Measurements from ENCODE around the gene TTBK2. TPM values are rescaled to one million over a fixed set of nuclear protein-coding genes. Genes with fewer than 3 reads are reported as not detected.

Gene TTBK2
- total RNA-seq, 1 experiment from 2014 or later, result 10.6 TPM

DNA sequence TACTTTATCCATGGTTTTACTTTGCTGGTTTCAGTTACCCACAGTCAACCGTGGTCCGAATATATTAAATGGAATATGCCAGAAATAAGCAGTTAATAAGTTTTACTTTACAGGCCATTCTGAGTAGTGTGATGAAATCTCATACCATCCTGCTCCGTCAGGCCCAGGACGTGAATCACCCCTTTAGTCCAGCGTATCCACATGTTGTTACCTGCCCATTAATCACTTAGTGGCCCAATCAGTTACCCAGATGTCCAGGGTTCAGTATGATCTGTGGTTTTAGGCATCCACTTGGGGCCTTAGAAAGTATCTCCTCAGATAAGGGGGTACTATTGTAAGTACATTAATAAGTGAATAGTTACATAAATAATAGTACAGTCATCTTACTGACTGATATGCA is 88.0 kb downstream of the TTBK2 start:
- Histone ChIP-seq H2BK20ac (ENCODE audit: low read depth, low read length, poor library complexity, severe bottlenecking) (no peak overlapping the region), H3K56ac (ENCODE audit: insufficient read length, low read depth, low read length) (no peak overlapping the region), H4K91ac (ENCODE audit: insufficient read length, low read depth, low read length) (no peak overlapping the region), H2BK12ac (ENCODE audit: insufficient read length, low read depth, low read length) (no peak overlapping the region), H3K27ac (ENCODE audit: insufficient read length, low read depth, low read length) (no peak overlapping the region), H4K8ac (replicated peaks; ENCODE audit: insufficient read length, low read depth, low read length) (no peak overlapping the region), H3K79me1 (ENCODE audit: insufficient read depth, low read depth, low read length, poor library complexity, severe bottlenecking) (no peaks in the 10 kb centered on the region), H3K23ac (ENCODE audit: insufficient read length, low read depth, low read length) (no peak overlapping the region), H2BK15ac (ENCODE audit: low read depth, low read length) (no peak overlapping the region), H2BK5ac (ENCODE audit: insufficient read length, low read length) (no peak overlapping the region), H2BK120ac (ENCODE audit: low read depth, low read length, poor library complexity, severe bottlenecking) (no peak overlapping the region), H4K5ac (ENCODE audit: insufficient read length, low read depth, low read length) (no peak overlapping the region), H2AK5ac (ENCODE audit: insufficient read length, low read length) (no peak overlapping the region), H3K79me2 (ENCODE audit: insufficient read depth, low read length) (no peaks in the 10 kb centered on the region), H4K20me1 (ENCODE audit: control insufficient read depth, insufficient read depth, insufficient read length) (no peaks in the 10 kb centered on the region), H3K23me2 (ENCODE audit: insufficient read length, low read depth, low read length, poor library complexity, severe bottlenecking) (no peaks in the 10 kb centered on the region), H3K27me3 (ENCODE audit: insufficient read depth, low read length) (no peaks in the 10 kb centered on the region), H3T11ph (ENCODE audit: low read length) (no peak overlapping the region), H3K4me2 (ENCODE audit: insufficient read depth, insufficient read length, low read length) (no peak overlapping the region), H3K4ac (ENCODE audit: low read depth, low read length) (no peak overlapping the region), H3K9ac (ENCODE audit: extremely low read depth, insufficient read length, low read length) (no peak overlapping the region), H3K9me3 (ENCODE audit: control insufficient read depth, low read depth, low read length) (no peaks in the 10 kb centered on the region), H3K4me1 (ENCODE audit: insufficient read depth, low read length) (no peaks in the 10 kb centered on the region), H3K14ac (ENCODE audit: insufficient read depth, low read length) (no peak overlapping the region), H3K18ac (ENCODE audit: insufficient read length, low read depth, low read length) (no peak overlapping the region), H2AFZ (ENCODE audit: low read length) (no peak overlapping the region)
- no peak overlapping the region; a peak in 1 of 7 replicates for H3K27ac Mint-ChIP-seq
- H3K4me3 Mint-ChIP-seq, result no peak overlapping the region
- no peaks in the 10 kb centered on the region for H3K27me3 Mint-ChIP-seq (ENCODE audit: low read depth)
- TF ChIP-seq, protein P1, sequence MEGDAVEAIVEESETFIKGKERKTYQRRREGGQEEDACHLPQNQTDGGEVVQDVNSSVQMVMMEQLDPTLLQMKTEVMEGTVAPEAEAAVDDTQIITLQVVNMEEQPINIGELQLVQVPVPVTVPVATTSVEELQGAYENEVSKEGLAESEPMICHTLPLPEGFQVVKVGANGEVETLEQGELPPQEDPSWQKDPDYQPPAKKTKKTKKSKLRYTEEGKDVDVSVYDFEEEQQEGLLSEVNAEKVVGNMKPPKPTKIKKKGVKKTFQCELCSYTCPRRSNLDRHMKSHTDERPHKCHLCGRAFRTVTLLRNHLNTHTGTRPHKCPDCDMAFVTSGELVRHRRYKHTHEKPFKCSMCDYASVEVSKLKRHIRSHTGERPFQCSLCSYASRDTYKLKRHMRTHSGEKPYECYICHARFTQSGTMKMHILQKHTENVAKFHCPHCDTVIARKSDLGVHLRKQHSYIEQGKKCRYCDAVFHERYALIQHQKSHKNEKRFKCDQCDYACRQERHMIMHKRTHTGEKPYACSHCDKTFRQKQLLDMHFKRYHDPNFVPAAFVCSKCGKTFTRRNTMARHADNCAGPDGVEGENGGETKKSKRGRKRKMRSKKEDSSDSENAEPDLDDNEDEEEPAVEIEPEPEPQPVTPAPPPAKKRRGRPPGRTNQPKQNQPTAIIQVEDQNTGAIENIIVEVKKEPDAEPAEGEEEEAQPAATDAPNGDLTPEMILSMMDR (conservative IDR thresholded peaks at IDR 0.05), result no peak
- WGBS (ENCODE audit: extremely low coverage, insufficient read length, low lambda C conversion rate), result no CpG with 5 or more reads among the region's 5 CpGs
- no peaks in the 10 kb centered on the region for H3K4me1 Mint-ChIP-seq
- no peak for DNase-seq
- H3K9me3 Mint-ChIP-seq, result peaks cover 0 to 2% of the 10 kb centered on the region in 2 experiments; a peak in 1 of 5 replicates
- H3K36me3 Mint-ChIP-seq (ENCODE audit: insufficient read depth in 1 of 3, low read depth in 3 of 3), result peaks cover 0 to 5% (median 4%) of the 10 kb centered on the region in 3 experiments; a peak in 1 of 7 replicates

Measured in H9 (cell line).